Gastrocnemius medialis (tissue), 4 donors: Measurements from ENCODE around the gene NELFB.

Source experiments
- POLR2A ChIP-seq, 2 donors: fragments of 450-650 bp; IDR thresholded peaks; one replicate each; pipeline ENCODE4 v1.6.1; 2017; ENCODE audit warnings: antibody characterized with exemption in 2 of 2, mild to moderate bottlenecking in 2 of 2, moderate library complexity in 2 of 2
- TF ChIP-seq, protein P1 (sequence below), 5 experiments: fragments of 450-650 bp in 3 of 5; fragments of 200-600 bp in 2 of 5; sonication (generic) in 2 of 5; IDR thresholded peaks in 4 of 5; conservative IDR thresholded peaks in 1 of 5; 1 replicate in 4 of 5; 2 replicates in 1 of 5; pipeline ENCODE4 v1.5.1; 2016 to 2019; ENCODE audit warnings: antibody characterized with exemption in 5 of 5, mild to moderate bottlenecking in 3 of 5, moderate library complexity in 3 of 5

DNA sequence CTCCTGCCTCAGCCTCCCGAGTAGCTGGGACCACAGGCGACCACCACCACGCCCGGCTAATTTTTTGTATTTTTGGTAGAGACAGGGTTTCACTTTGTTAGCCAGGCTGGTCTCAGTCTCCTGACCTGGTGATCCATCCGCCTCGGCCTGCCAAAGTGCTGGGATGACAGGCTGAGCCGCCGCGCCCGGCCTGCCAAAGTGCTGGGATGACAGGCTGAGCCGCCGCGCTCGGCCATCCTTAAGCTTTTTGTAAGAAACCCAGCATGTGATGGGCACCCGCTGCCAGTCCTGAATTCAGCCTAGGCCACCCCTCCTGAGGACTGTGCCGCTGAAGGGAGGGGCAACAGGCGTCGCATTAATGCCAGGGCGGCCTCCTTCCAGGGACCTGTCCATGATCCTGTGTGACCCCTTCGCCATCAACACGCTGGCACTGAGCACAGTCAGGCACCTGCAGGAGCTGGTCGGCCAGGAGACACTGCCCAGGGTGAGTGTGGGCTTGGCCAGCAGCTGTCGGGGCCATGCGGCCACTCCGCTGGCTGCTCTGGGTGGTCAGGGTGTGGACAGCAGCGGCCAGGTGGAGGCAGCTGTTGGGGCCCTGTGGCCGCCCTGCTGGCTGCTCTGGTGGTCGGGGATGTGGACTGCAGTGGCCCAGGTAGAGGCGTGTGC lies 10.5 kb downstream of the NELFB start:
- TF ChIP-seq POLR2A (IDR thresholded peaks at IDR 0.05): no peak
- TF ChIP-seq, protein P1, sequence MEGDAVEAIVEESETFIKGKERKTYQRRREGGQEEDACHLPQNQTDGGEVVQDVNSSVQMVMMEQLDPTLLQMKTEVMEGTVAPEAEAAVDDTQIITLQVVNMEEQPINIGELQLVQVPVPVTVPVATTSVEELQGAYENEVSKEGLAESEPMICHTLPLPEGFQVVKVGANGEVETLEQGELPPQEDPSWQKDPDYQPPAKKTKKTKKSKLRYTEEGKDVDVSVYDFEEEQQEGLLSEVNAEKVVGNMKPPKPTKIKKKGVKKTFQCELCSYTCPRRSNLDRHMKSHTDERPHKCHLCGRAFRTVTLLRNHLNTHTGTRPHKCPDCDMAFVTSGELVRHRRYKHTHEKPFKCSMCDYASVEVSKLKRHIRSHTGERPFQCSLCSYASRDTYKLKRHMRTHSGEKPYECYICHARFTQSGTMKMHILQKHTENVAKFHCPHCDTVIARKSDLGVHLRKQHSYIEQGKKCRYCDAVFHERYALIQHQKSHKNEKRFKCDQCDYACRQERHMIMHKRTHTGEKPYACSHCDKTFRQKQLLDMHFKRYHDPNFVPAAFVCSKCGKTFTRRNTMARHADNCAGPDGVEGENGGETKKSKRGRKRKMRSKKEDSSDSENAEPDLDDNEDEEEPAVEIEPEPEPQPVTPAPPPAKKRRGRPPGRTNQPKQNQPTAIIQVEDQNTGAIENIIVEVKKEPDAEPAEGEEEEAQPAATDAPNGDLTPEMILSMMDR (IDR thresholded peaks at IDR 0.05 in 4 of 5, conservative IDR thresholded peaks at IDR 0.05 in 1 of 5): no peak
